ENCODE data around the gene DLGAP4. TPM values are rescaled to one million over a fixed set of nuclear protein-coding genes. Genes with fewer than 3 reads are reported as not detected.
A peak's percentile ranks its signal among the peaks of the same experiment; 100 is the strongest.

The DLGAP4 gene
- total and polyA plus RNA-seq, 2 donors, result 7.7 to 28.2 TPM

- DNase-seq (ENCODE audit: low read depth in 6 of 9, low spot score in 9 of 9), result no peak
- H3K27ac ChIP-seq (ENCODE audit: low read depth in 1 of 2, low read length in 1 of 2), result no peak overlapping the region
- H3K4me1 ChIP-seq (ENCODE audit: control insufficient read depth in 2 of 2, insufficient read depth in 2 of 2, low read length in 2 of 2), result peaks cover 0 to 8% of the 10 kb centered on the region in 2 donors
- no peaks in the 10 kb centered on the region for H3K9me3 ChIP-seq (ENCODE audit: control insufficient read depth in 2 of 2, insufficient read depth in 1 of 2, low read length in 1 of 2)
- 97% methylated on average over 33 of the region's 33 CpGs for WGBS
- H3K36me3 ChIP-seq (ENCODE audit: control insufficient read depth in 2 of 2, insufficient read depth in 2 of 2, low read length in 1 of 2), result peaks cover 24 to 29% of the 10 kb centered on the region in 2 donors
- H3K4me3 ChIP-seq (ENCODE audit: low read length in 2 of 2), result no peak overlapping the region
- H3K27me3 ChIP-seq (ENCODE audit: control insufficient read depth in 2 of 2, insufficient read depth in 1 of 2, low read length in 1 of 2), result no peaks in the 10 kb centered on the region
These were observed 190.8 kb downstream of the DLGAP4 start for GRCh38 chr20:36496707-36497669.

DNA sequence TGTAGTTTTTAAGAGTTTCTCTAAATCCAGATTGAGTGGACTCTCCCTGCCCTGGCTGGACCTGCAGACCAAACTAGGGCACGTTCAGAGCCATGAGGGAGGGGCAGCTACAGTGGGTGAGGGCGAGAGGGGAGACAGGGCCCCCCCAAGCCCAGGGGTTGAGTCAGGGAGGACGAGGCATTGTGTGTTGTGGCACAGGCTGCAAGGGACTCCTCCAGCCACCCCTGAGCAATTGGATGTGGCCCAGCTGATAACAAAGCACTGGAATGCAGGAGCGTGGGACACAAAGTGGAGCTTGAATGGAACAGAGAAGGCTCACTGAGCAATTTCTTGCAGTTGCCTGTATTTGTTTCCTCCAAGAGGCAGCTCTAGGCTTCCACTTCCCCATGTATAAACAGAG, 191.7 kb downstream of the DLGAP4 start:
- Histone ChIP-seq H3K4me1 (ENCODE audit: control insufficient read depth in 2 of 2, insufficient read depth in 2 of 2, low read length in 2 of 2) (no peaks in the 10 kb centered on the region), H3K27me3 (ENCODE audit: control insufficient read depth in 2 of 2, insufficient read depth in 1 of 2, low read length in 1 of 2) (no peaks in the 10 kb centered on the region), H3K9me3 (ENCODE audit: control insufficient read depth in 2 of 2, insufficient read depth in 1 of 2, low read length in 1 of 2) (no peaks in the 10 kb centered on the region), H3K36me3 (ENCODE audit: control insufficient read depth in 2 of 2, insufficient read depth in 2 of 2, low read length in 1 of 2) (peaks cover 24 to 29% of the 10 kb centered on the region in 2 donors), H3K27ac (ENCODE audit: low read depth in 1 of 2, low read length in 1 of 2) (no peak overlapping the region), H3K4me3 (ENCODE audit: low read length in 2 of 2) (no peak overlapping the region)
- WGBS, result 95% methylated on average over 4 of the region's 4 CpGs
- no peak for DNase-seq (ENCODE audit: low read depth in 6 of 9, low spot score in 9 of 9)

DNA sequence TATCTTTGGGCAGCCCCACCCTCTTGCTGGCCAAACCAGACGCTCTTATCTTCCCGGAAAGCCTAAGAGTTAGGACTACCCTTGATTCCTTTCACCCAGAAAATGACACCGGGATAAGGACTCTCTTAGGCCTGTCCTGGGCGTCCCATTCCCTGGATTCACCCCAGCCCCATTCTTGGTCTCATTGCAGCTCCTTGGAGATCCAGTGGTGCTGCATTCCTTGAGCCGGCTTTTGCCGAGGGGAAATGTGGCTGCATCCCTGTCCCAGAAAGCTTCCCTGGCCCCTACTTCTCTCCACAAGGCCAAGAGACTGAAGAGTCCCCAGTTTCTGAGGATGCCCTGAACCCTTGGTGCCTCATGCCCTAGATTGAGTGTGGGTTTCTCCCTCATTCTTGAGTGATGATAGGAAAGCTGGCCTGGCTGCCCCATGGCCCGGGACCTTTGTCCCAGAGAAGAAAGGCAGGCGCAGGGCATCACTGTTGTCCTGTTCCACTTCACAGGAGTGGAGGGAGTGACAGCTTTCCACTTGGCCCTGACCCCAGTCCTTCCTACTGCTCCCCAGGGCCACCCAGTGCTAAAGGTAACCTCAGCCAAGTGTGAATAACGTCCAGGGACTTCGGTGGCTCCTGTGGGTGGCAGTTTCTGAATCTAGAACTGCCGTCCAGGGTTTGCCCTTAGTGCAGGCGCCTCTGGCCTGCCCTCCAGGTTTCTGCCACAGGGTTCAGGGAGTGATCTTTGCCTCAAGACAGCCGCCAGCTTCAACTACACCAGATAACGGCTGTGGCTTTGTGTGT, 192.4 kb downstream of the DLGAP4 start:
- Histone ChIP-seq H3K9me3 (ENCODE audit: control insufficient read depth in 2 of 2, insufficient read depth in 1 of 2, low read length in 1 of 2) (no peaks in the 10 kb centered on the region), H3K4me3 (ENCODE audit: low read length in 2 of 2) (no peak overlapping the region), H3K4me1 (ENCODE audit: control insufficient read depth in 2 of 2, insufficient read depth in 2 of 2, low read length in 2 of 2) (no peaks in the 10 kb centered on the region), H3K36me3 (ENCODE audit: control insufficient read depth in 2 of 2, insufficient read depth in 2 of 2, low read length in 1 of 2) (peaks cover 24 to 29% of the 10 kb centered on the region in 2 donors), H3K27ac (ENCODE audit: low read depth in 1 of 2, low read length in 1 of 2) (no peak overlapping the region), H3K27me3 (ENCODE audit: control insufficient read depth in 2 of 2, insufficient read depth in 1 of 2, low read length in 1 of 2) (no peaks in the 10 kb centered on the region)
- 95% methylated on average over 14 of the region's 14 CpGs for WGBS
- DNase-seq (ENCODE audit: low read depth in 6 of 9, low spot score in 9 of 9), result no peak

DNA sequence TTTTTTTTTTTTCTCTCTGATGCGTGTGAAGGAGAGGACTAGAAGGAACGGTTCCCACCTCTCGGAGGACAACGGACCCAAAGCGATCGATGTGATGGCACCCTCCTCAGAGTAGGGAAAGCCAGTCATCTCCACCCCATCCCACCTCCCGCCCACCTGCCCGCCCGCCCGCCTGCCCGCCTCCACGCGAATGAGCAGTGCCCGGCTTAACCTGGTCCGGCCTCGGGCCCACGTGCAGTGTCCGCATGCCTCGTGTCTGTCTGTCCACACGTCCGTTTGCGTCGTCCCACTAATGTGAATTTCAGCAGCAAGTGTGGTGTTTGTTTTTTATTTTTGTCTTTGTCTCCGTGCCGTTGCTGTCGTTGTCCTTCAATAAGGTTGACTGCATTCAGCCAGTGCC, 193.1 kb downstream of the DLGAP4 start:
- no peaks in the 10 kb centered on the region for H3K27me3 ChIP-seq (ENCODE audit: control insufficient read depth in 2 of 2, insufficient read depth in 1 of 2, low read length in 1 of 2)
- peaks cover 24 to 29% of the 10 kb centered on the region in 2 donors for H3K36me3 ChIP-seq (ENCODE audit: control insufficient read depth in 2 of 2, insufficient read depth in 2 of 2, low read length in 1 of 2)
- H3K9me3 ChIP-seq (ENCODE audit: control insufficient read depth in 2 of 2, insufficient read depth in 1 of 2, low read length in 1 of 2), result no peaks in the 10 kb centered on the region
- DNase-seq (ENCODE audit: low read depth in 6 of 9, low spot score in 9 of 9), result no peak
- no peaks in the 10 kb centered on the region for H3K4me1 ChIP-seq (ENCODE audit: control insufficient read depth in 2 of 2, insufficient read depth in 2 of 2, low read length in 2 of 2)
- 97% methylated on average over 26 of the region's 26 CpGs for WGBS
- no peak overlapping the region for H3K27ac ChIP-seq (ENCODE audit: low read depth in 1 of 2, low read length in 1 of 2)
- no peak overlapping the region for H3K4me3 ChIP-seq (ENCODE audit: low read length in 2 of 2)

DNA sequence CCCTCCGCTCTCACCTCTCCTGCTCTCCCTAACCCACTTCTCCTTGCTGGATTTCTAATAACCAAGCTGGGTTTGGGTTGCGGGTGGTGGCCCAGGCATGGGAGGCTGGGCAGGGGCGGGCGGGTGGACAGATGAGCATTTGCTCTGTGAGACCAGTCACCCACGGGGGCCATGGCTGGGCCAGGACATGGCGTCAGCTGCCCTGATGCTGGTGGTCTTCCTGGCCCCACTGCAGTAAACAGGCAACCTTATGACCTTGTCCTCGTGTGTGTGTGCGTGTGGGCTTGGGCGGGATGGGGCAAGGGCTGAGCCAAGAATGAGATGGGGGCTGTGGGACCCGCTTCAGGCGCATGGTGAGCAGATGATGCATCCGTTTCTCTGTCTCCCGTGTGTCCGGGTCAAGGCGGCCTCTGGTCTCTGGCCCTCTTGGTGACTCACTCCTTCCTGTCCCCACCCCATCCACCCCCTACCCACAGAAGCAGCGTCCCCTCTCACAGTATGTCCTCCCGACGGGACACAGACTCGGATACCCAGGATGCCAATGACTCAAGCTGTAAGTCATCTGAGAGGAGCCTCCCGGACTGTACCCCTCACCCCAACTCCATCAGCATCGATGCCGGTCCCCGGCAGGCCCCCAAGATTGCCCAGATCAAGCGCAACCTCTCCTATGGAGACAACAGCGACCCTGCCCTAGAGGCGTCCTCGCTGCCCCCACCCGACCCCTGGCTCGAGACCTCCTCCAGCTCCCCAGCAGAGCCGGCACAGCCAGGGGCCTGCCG, 193.8 kb downstream of the DLGAP4 start:
- whole genome bisulfite sequencing, result 97% methylated on average over 31 of the region's 31 CpGs
- peaks cover 24 to 29% of the 10 kb centered on the region in 2 donors for H3K36me3 ChIP-seq (ENCODE audit: control insufficient read depth in 2 of 2, insufficient read depth in 2 of 2, low read length in 1 of 2)
- H3K4me1 ChIP-seq (ENCODE audit: control insufficient read depth in 2 of 2, insufficient read depth in 2 of 2, low read length in 2 of 2), result no peaks in the 10 kb centered on the region
- no peaks in the 10 kb centered on the region for H3K27me3 ChIP-seq (ENCODE audit: control insufficient read depth in 2 of 2, insufficient read depth in 1 of 2, low read length in 1 of 2)
- no peak overlapping the region for H3K4me3 ChIP-seq (ENCODE audit: low read length in 2 of 2)
- no peak overlapping the region for H3K27ac ChIP-seq (ENCODE audit: low read depth in 1 of 2, low read length in 1 of 2)
- no peaks in the 10 kb centered on the region for H3K9me3 ChIP-seq (ENCODE audit: control insufficient read depth in 2 of 2, insufficient read depth in 1 of 2, low read length in 1 of 2)
- DNase-seq (ENCODE audit: low read depth in 6 of 9, low spot score in 9 of 9), result no peak

DNA sequence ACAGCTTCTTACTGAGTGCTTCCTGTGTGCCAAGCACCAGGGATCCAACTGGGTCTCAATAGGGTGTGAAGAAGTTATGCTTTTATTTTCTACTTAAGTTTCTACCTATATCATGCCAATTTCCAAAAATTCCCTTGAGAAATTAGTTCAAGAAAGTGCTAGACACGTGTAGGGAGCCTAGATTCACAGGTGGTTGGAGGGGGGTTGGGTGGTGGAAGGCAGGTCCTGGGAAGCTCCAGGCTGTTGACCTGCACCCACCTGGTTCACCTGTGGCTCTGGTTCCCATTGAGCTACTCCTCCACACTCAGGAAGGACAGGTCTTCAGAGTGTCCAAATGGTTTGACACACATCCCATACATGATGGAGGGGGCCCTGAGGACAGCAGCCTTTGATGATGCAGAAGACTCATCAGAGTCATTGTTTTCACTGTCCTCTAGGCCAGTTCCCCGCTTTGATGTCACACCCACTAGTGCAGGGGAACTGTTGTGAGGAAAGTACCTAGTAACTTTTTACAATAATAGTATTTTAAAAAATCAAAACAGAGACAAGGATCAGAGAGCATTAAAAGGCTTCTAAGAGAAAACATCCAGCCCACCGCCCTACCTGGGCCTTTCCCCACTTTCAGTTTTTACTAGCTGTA, 195.3 kb downstream of the DLGAP4 start:
- no peak overlapping the region for H3K27ac ChIP-seq (ENCODE audit: low read depth in 1 of 2, low read length in 1 of 2)
- no peak for DNase-seq (ENCODE audit: low read depth in 6 of 9, low spot score in 9 of 9)
- peaks cover 24 to 27% of the 10 kb centered on the region in 2 donors for H3K36me3 ChIP-seq (ENCODE audit: control insufficient read depth in 2 of 2, insufficient read depth in 2 of 2, low read length in 1 of 2)
- WGBS, result 92% methylated on average over 3 of the region's 3 CpGs
- H3K27me3 ChIP-seq (ENCODE audit: control insufficient read depth in 2 of 2, insufficient read depth in 1 of 2, low read length in 1 of 2), result no peaks in the 10 kb centered on the region
- H3K9me3 ChIP-seq (ENCODE audit: control insufficient read depth in 2 of 2, insufficient read depth in 1 of 2, low read length in 1 of 2), result no peaks in the 10 kb centered on the region
- no peaks in the 10 kb centered on the region for H3K4me1 ChIP-seq (ENCODE audit: control insufficient read depth in 2 of 2, insufficient read depth in 2 of 2, low read length in 2 of 2)
- no peak overlapping the region for H3K4me3 ChIP-seq (ENCODE audit: low read length in 2 of 2)

- Histone ChIP-seq H3K4me3 (ENCODE audit: low read length in 2 of 2) (no peak overlapping the region), H3K36me3 (ENCODE audit: control insufficient read depth in 2 of 2, insufficient read depth in 2 of 2, low read length in 1 of 2) (peaks cover 12 to 14% of the 10 kb centered on the region in 2 donors), H3K27me3 (ENCODE audit: control insufficient read depth in 2 of 2, insufficient read depth in 1 of 2, low read length in 1 of 2) (no peaks in the 10 kb centered on the region), H3K4me1 (ENCODE audit: control insufficient read depth in 2 of 2, insufficient read depth in 2 of 2, low read length in 2 of 2) (no peaks in the 10 kb centered on the region), H3K9me3 (ENCODE audit: control insufficient read depth in 2 of 2, insufficient read depth in 1 of 2, low read length in 1 of 2) (no peaks in the 10 kb centered on the region), H3K27ac (ENCODE audit: low read depth in 1 of 2, low read length in 1 of 2) (no peak overlapping the region)
- WGBS, result 86% methylated on average over 4 of the region's 4 CpGs
- no peak for DNase-seq (ENCODE audit: low read depth in 6 of 9, low spot score in 9 of 9)
These were observed 198.2 kb downstream of the DLGAP4 start for GRCh38 chr20:36504295-36504694.

- no peaks in the 10 kb centered on the region for H3K4me1 ChIP-seq (ENCODE audit: control insufficient read depth in 2 of 2, insufficient read depth in 2 of 2, low read length in 2 of 2)
- peak in 3 of 9 donors; percentile 18 to 49 (median 23) for DNase-seq (ENCODE audit: low read depth in 6 of 9, low spot score in 9 of 9)
- H3K36me3 ChIP-seq (ENCODE audit: control insufficient read depth in 2 of 2, insufficient read depth in 2 of 2, low read length in 1 of 2), result peaks cover 2 to 6% of the 10 kb centered on the region in 2 donors
- H3K27me3 ChIP-seq (ENCODE audit: control insufficient read depth in 2 of 2, insufficient read depth in 1 of 2, low read length in 1 of 2), result no peaks in the 10 kb centered on the region
- H3K9me3 ChIP-seq (ENCODE audit: control insufficient read depth in 2 of 2, insufficient read depth in 1 of 2, low read length in 1 of 2), result no peaks in the 10 kb centered on the region
- WGBS, result 37% methylated on average over 1 of the region's 1 CpG
- H3K4me3 ChIP-seq (ENCODE audit: low read length in 2 of 2), result no peak overlapping the region
- no peak overlapping the region for H3K27ac ChIP-seq (ENCODE audit: low read depth in 1 of 2, low read length in 1 of 2)
These were observed 200.1 kb downstream of the DLGAP4 start for GRCh38 chr20:36506253-36506652.

All from thymus (tissue), 11 donors.